NCI-H2171 treated with DMSO at 0.1 percent for 48 hours (cell line): ENCODE data around the gene SDF4.

Experiments used
- DNase-seq: peaks from one replicate; lab custom pipeline; 2025; lab: John Stamatoyannopoulos, UW

Gene SDF4

DNA sequence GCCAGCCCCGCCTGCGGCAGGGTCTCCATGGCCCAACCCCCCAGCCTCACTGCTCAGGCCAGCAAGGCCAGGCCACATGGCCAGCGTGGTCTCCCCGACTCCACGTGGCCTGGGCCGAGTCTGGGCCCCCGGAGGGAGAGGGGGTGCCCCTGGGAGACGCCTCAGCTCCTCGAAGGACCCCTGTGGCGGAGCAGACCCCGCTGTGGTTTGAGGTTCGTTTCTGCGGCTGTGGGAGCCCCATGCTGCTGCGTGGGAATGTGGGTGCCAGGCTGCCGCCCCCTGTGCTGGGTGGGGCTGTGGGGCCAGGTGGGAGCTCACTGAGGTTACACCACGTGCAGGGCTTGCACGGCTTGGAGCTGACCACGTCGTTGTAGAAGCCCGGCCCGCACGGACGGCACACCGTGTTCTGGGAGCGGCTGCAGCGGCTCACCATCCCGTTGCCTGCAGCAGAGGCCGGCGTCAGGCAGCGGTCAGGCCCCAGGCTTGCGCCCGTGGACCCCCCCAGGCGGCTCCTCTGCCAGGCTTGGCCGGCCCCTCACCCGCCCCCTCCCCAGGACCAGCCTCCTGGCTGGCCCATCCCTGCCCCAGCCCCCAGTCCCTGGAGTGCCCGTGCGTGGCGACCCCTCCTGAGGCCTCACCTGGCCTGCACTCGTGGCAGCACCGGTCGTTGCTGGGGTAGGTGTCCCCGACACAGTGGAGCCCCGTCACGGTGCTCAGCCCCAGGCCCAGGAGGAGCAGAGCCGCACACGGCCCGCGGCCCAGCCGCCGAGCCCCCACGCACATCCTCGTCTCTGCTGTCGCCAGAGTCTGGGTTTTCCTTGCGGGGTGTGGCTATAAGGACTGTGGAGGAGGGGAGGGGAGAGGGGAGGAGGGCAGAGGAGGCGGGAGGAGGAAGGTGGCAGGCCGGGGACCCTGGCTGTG is 18.2 kb downstream of the SDF4 start, which contains the start of gene TNFRSF4:
TSS of gene TNFRSF4 (minus strand) at position 809 of the 921 bp plus-strand sequence. CDS start at position 783, 26 bp downstream.
- no peak for DNase-seq

DNA sequence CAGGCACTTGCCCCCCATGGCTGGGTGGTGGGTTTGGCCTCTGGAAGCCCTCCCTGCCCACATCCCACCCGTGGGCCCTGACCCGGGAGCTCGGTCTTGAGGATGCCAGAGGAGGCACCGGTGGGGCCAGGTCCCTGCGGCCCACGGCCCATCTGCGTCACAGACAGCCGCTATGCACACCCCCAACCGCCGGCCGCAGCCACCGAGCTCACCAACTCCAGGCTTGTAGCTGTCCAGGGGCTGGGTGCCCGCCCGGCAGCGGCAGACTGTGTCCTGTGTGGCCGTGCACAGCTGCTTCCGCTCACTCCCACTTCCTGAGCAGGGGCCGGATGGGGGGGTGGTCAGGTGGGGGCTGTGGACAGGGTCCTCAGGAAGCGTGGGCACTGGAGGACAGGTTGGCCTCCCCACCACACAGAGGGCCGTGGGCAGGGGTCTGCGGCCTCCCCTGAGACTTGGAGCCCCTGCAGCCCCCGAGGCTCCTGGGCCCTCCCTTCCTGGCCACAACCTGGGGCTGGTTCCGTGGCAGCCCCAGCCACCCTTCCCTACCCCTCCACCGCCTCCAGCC is 18.9 kb downstream of the SDF4 start:
- no peak for DNase-seq

GRCh38 chr1:1211541-1212441 is 20.0 kb downstream of the SDF4 start:
- DNase-seq: no peak

GRCh38 chr1:1210726-1211540 is 20.9 kb downstream of the SDF4 start:
- peak; percentile 22 for DNase-seq

DNA sequence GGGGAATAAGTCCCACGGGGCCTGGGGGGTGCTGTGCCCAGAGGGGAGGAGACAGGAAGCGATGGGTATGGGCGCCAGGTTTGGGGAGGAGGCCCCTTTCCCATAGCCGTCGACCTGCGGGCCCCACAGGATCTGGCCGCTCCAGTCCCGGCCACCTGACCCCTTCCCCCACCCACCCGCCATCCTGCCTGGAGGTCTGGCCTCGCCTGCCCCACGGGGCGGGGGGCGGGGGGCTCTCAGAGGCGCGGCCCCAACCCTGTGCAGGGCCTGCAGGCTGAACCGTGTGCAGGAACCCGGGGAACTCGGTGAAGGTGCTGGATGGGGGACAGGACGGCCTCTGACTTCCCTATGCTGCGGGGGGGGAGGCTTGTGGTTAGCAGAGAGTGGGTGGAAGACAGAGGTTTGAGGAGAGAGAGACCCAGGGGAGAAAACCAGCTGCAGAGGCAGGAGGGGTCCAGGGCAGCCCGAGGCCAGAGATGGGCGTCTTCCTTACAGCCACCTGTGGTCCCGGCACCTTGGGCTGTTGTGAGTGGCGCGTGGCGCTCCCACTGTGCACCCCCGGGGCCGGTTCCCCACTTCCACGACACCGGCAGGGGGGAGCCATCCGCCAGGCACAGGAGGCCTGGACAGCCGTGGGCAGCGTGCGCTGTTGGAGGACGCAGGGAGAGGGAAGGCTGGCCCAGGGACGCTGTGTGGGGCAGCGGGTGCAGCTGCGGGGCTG is 22.9 kb downstream of the SDF4 start:
- peak; percentile 26 for DNase-seq

DNA sequence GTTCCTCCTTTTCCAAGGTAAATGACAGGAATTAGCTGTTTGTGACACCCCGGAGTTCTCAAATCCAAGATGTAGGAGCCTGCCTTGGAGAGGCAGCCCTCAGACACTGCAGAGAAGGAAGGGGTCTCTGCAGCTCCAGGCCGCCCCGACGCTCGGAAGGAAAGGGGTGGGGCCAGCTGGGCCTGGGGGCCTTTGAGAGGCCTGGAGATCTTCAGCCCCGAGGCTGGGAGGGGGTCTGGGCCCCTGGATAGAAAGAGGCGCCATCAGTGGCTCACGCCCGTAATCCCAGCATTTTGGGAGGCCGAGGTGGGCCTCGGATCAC is 24.3 kb downstream of the SDF4 start:
- DNase-seq: no peak

GRCh38 chr1:1206966-1207531 is 24.8 kb downstream of the SDF4 start:
- no peak for DNase-seq

DNA sequence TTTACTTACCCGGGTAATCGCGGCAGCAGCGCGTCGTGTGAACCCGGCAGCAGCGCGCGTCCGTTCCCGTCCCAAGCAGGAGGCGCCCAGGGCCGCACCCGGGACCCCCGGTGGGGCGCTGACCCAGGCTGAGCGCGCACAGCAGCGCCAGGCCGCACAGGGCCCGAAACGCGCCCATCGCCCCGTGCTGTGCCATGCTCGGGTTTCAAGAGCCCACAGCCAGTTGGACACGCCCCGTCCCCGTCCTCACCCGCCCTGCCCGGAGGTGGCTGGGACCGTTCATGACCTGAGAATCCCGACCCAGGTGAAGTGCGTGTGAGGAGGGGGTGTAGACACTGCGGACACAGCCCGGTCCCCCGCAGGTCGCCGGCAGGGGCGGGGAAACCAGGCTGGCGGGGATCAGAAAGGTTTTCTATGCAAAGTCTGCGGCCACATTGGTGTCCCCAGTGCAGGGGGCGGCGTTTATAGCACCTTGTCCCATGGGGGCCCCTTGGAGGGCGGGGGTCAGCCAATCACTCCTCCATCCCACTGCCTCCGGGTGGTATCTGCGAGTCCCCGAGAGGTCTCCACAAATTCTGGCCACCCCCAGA is 25.3 kb downstream of the SDF4 start, which contains the start of gene TNFRSF18:
TSS of gene TNFRSF18 (minus strand) at position 217 of the 590 bp plus-strand sequence. CDS start at position 196, 21 bp downstream.
- peak; percentile 30 for DNase-seq

DNA sequence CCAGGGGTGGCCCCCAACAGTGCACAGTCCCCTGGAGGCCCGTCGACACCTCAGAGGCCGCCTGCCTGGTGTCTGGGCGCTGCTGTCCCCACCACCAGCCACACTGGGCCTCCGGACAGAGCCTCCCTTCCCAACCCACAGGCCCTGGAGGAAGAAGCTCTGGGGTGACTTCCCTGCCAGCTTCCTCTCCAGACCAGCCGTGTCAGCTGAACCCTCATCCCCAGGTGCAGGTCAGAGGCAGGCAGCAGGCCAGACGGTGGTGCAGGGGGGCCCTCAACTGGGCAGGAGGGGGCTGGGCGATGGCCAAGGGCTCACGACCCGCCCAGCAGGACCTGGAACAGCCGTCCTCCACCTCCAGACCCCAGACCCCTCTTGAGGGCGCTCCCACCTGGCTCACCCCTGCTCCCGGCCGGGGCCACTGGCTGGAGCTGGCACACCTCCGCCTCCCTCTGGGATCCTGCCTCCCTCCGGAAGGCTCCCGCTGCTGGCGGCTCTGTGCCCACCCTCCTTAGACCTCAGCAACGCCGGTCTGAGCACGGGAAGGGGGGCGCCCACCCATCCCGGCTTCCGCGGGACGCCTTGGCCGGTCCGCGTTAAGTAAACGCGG is 25.9 kb downstream of the SDF4 start:
- no peak for DNase-seq

- no peak for DNase-seq
Measured at GRCh38 chr1:1204998-1205768, 26.6 kb downstream of the SDF4 start.

- no peak for DNase-seq
Measured at GRCh38 chr1:1204425-1204920, 27.3 kb downstream of the SDF4 start.

- DNase-seq: peak; percentile 51
Measured at GRCh38 chr1:1203561-1204424, 28.0 kb downstream of the SDF4 start.

DNA sequence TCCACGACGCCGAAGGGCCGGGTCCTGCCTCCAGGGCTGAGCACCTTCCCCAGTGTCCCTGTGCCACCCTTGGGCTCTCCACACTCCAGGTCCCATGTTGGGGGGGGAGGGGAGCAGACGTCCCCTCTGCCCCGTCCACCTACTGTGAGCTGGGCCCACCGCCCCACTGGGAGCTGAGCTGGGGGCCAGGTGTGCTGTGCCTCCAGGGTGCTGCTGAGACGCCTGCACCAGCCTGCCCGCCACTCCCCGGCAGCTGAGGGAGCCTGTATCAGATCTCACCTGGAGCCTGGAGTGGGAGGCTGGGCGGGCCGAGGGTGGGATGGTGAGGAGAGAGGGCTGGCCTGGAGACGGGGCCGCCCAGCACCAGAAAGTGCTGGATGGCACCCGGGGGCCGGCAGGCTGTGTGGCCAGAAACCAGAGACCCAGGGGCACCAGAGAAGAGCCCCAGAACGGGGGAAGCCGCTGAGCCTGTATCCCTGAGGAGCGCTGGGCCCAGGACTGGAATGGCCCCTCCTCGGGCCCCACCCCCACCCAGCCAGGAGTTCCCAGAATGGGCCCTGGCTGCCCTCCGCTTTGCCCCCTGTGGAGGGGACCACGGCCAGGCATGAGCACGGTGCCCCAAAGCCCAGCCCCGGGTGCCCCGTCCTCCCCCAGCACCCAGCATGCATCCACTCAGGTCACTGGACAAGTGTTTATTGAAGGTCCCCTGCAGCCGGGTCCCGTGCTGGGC is 28.8 kb downstream of the SDF4 start:
- peak; percentile 72 for DNase-seq

GRCh38 chr1:1200876-1201810 is 30.7 kb downstream of the SDF4 start:
- DNase-seq: peak; percentile 29

DNA sequence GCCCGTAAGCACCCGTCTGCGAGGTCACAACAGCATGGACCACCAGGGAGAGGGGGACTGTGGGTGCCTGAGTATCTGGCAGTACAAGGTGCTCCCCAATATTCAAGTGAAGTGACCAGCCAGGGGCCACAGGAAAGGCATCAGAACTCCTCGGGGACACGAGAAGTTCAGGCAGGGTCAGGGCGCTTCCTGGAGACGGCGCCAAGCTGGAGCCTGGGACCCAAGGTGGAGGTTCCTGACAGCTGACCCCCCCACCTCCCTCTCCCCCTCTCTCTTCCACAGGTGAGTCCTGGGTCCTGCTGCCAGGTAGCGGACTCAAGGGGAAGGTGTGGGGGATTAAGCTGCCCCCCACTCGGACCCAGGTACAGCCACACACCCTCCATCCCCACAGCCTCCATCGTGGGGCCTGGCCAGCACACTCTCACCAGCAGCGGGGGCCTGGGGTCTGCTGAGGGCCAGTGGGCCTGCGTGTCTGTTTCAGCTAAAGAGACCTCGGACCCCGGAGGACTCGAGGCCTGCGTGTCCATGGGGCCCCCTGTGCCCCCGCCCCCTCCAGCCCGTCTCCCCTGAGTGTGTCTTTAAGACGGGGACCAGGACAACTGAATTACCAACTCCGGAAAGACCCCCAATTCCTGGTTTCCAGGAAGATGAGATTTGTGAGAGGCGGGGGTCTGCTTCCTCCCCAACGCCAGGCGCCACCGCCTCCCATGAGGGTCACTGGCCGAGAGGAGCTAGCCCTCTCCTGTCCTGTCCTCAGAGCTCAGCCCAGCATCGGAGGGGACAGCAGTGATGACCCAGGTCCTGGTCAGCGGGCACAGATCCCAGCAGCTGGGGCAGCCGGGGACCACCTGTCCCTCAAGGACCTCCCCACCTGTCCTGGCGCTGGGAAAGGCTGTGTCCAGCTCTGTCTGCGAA is 31.6 kb downstream of the SDF4 start:
- DNase-seq: no peak
